ENCODE measurements around the gene AGAP3.

DNA sequence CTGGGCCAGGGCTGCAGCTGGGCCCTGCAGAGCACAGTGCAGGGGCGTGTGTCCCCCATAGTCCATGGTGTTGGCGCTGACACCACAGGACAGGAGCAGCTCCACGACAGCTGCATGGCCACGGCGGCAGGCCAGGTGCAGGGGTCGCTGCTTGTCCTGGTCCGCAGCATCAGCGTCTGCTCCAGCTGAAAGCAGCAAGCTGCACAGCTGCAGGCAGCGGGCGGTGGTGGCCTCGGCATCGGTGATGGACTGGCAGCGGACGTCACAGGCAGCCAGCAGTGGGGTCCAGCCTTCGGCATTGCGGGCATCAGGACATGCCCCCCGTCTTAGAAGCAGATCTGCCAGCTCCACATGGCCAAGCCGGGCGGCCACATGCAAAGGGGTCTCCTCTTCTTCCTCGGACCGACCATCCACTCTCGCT is 94.7 kb downstream of the AGAP3 start:
- TF ChIP-seq POLR2A (IDR thresholded peaks at IDR 0.05; ENCODE audit: low read length) (no peak), GATA1 (IDR thresholded peaks at IDR 0.05; ENCODE audit: low read depth, low read length) (no peak)

All from erythroblast (primary cell).